H9 (cell line): Measurements from ENCODE around the gene FUT8. TPM values are rescaled to one million over a fixed set of nuclear protein-coding genes. Genes with fewer than 3 reads are reported as not detected.

Experiments used
- DNase-seq: peaks from one replicate; pipeline ENCODE4 v3.0.0-alpha.2; 2017
- H2AFZ ChIP-seq: one replicate; pipeline ENCODE4 v1.6.1; 2013; ENCODE audit warnings: mild to moderate bottlenecking, low read length, control low read depth, moderate library complexity
- H2AK5ac ChIP-seq: 2 replicates; pipeline ENCODE4 v1.6.1; 2013; ENCODE audit warnings: low read length, control low read depth, mixed read lengths; ENCODE audit not compliant: insufficient read length
- H2BK120ac ChIP-seq: one replicate; pipeline ENCODE4 v1.6.1; 2013; ENCODE audit warnings: low read depth, mild to moderate bottlenecking, low read length, control low read depth, inconsistent platforms; ENCODE audit not compliant: poor library complexity, severe bottlenecking
- H2BK12ac ChIP-seq: 2 replicates; pipeline ENCODE4 v1.6.1; 2013; ENCODE audit warnings: low read length, control low read depth, mixed read lengths, low read depth; ENCODE audit not compliant: insufficient read length
- H2BK15ac ChIP-seq: 2 replicates; pipeline ENCODE4 v1.6.1; 2013; ENCODE audit warnings: low read depth, low read length, control low read depth
- H2BK20ac ChIP-seq: one replicate; pipeline ENCODE4 v1.6.1; 2013; ENCODE audit warnings: low read depth, mild to moderate bottlenecking, low read length, control low read depth, inconsistent platforms; ENCODE audit not compliant: poor library complexity, severe bottlenecking
- H2BK5ac ChIP-seq: 2 replicates; pipeline ENCODE4 v1.6.1; 2013; ENCODE audit warnings: low read length, control low read depth, mixed read lengths; ENCODE audit not compliant: insufficient read length
- H3K14ac ChIP-seq: 2 replicates; pipeline ENCODE4 v1.6.1; 2013; ENCODE audit warnings: low read length, control low read depth; ENCODE audit not compliant: insufficient read depth
- H3K18ac ChIP-seq: 2 replicates; pipeline ENCODE4 v1.6.1; 2013; ENCODE audit warnings: low read depth, mild to moderate bottlenecking, mixed read lengths, low read length, control low read depth; ENCODE audit not compliant: insufficient read length
- H3K23ac ChIP-seq: 2 replicates; pipeline ENCODE4 v1.6.1; 2013; ENCODE audit warnings: low read length, control low read depth, mixed read lengths, low read depth; ENCODE audit not compliant: insufficient read length
- H3K23me2 ChIP-seq: 2 replicates; pipeline ENCODE4 v1.6.1; 2013; ENCODE audit warnings: low read depth, mild to moderate bottlenecking, mixed read lengths, low read length, control low read depth; ENCODE audit not compliant: insufficient read length, poor library complexity, severe bottlenecking
- H3K27ac ChIP-seq: 2 replicates; pipeline ENCODE4 v1.5.1; 2013; ENCODE audit warnings: low read length, control low read depth, mixed read lengths, low read depth; ENCODE audit not compliant: insufficient read length
- H3K27me3 ChIP-seq: 2 replicates; pipeline ENCODE4 v1.6.1; 2013; ENCODE audit warnings: low read length, control low read depth, inconsistent platforms; ENCODE audit not compliant: insufficient read depth
- H3K4ac ChIP-seq: 2 replicates; pipeline ENCODE4 v1.6.1; 2013; ENCODE audit warnings: low read depth, mild to moderate bottlenecking, control low read depth, inconsistent platforms, low read length, moderate library complexity
- H3K4me1 ChIP-seq: 2 replicates; pipeline ENCODE4 v1.6.1; 2013; ENCODE audit warnings: low read length, control low read depth, inconsistent platforms; ENCODE audit not compliant: insufficient read depth
- H3K4me2 ChIP-seq: 2 replicates; pipeline ENCODE4 v1.6.1; 2013; ENCODE audit warnings: low read length, control low read depth, mixed read lengths; ENCODE audit not compliant: insufficient read length, insufficient read depth
- H3K56ac ChIP-seq: 2 replicates; pipeline ENCODE4 v1.6.1; 2013; ENCODE audit warnings: low read depth, mild to moderate bottlenecking, mixed read lengths, low read length, control low read depth; ENCODE audit not compliant: insufficient read length
- H3K79me1 ChIP-seq: 2 replicates; pipeline ENCODE4 v1.6.1; 2013; ENCODE audit warnings: low read depth, mild to moderate bottlenecking, moderate library complexity, low read length, control low read depth, inconsistent platforms; ENCODE audit not compliant: insufficient read depth, poor library complexity, severe bottlenecking
- H3K79me2 ChIP-seq: 2 replicates; pipeline ENCODE4 v1.6.1; 2013; ENCODE audit warnings: low read length, control low read depth, inconsistent platforms; ENCODE audit not compliant: insufficient read depth
- H3K9ac ChIP-seq: 2 replicates; pipeline ENCODE4 v1.6.1; 2013; ENCODE audit warnings: low read length, control low read depth, mixed read lengths; ENCODE audit not compliant: insufficient read length; ENCODE audit errors: extremely low read depth
- H3K9me3 ChIP-seq: one replicate; pipeline ENCODE4 v1.6.1; 2013; ENCODE audit warnings: low read depth, low read length, inconsistent platforms; ENCODE audit not compliant: control insufficient read depth
- H3T11ph ChIP-seq: one replicate; pipeline ENCODE4 v1.6.1; 2013; ENCODE audit warnings: mild to moderate bottlenecking, low read length, control low read depth, inconsistent platforms
- H4K20me1 ChIP-seq: one replicate; pipeline ENCODE4 v1.6.1; 2013; ENCODE audit not compliant: control insufficient read depth, insufficient read length, insufficient read depth
- H4K5ac ChIP-seq: 2 replicates; pipeline ENCODE4 v1.6.1; 2013; ENCODE audit warnings: low read depth, mild to moderate bottlenecking, mixed read lengths, low read length, control low read depth; ENCODE audit not compliant: insufficient read length
- H4K8ac ChIP-seq: replicated peaks from 2 replicates; pipeline ENCODE4 v1.6.1; 2013; ENCODE audit warnings: low read length, control low read depth, mixed read lengths, low read depth; ENCODE audit not compliant: insufficient read length
- H4K91ac ChIP-seq: 2 replicates; pipeline ENCODE4 v1.6.1; 2013; ENCODE audit warnings: low read depth, mild to moderate bottlenecking, moderate library complexity, mixed read lengths, low read length, control low read depth; ENCODE audit not compliant: insufficient read length
- H3K27ac Mint-ChIP-seq, 3 experiments: 2 replicates in 2 of 3; 3 replicates in 1 of 3; pipeline ENCODE4 v1.8.0; 2020 to 2021; ENCODE audit warnings: mixed read lengths in 3 of 3, mild to moderate bottlenecking in 1 of 3, moderate library complexity in 1 of 3
- H3K27me3 Mint-ChIP-seq: 2 replicates; pipeline ENCODE4 v1.8.0; 2021; ENCODE audit warnings: low read depth, mild to moderate bottlenecking, moderate library complexity, mixed read lengths
- H3K36me3 Mint-ChIP-seq, 3 experiments: 2 replicates in 2 of 3; 3 replicates in 1 of 3; pipeline ENCODE4 v1.8.0; 2020 to 2021; ENCODE audit warnings: low read depth in 3 of 3, mixed read lengths in 3 of 3; ENCODE audit not compliant: insufficient read depth in 1 of 3
- H3K4me1 Mint-ChIP-seq, 2 experiments: 2 replicates each; pipeline ENCODE4 v1.8.0; 2020; ENCODE audit warnings: mixed read lengths in 2 of 2
- H3K4me3 Mint-ChIP-seq, 2 experiments: 2 replicates in 1 of 2; 3 replicates in 1 of 2; pipeline ENCODE4 v1.8.0; 2020 to 2021; ENCODE audit warnings: mild to moderate bottlenecking in 2 of 2, mixed read lengths in 2 of 2, moderate library complexity in 1 of 2
- H3K9me3 Mint-ChIP-seq, 2 experiments: 2 replicates in 1 of 2; 3 replicates in 1 of 2; pipeline ENCODE4 v1.8.0; 2020; ENCODE audit warnings: mild to moderate bottlenecking in 2 of 2, mixed read lengths in 2 of 2, moderate library complexity in 1 of 2
- CTCF ChIP-seq: fragments of 200-600 bp; sonication (generic); conservative IDR thresholded peaks from 3 replicates; pipeline ENCODE4 v1.8.0; 2021; ENCODE audit warnings: antibody characterized with exemption, mild to moderate bottlenecking
- WGBS: extraction: QIAGEN DNeasy Blood & Tissue Kit; methylation state at CpG from one replicate; pipeline ENCODE4 v1.1.7; 2013; ENCODE audit warnings: missing lambda C conversion rate, low lambda C conversion rate, mixed read lengths; ENCODE audit not compliant: insufficient read length; ENCODE audit errors: extremely low coverage; 5-methylcytosine and 5-hydroxymethylcytosine counted together
- total RNA-seq: library from RNA; stranded (reverse); gene quantifications from 2 replicates; pipeline ENCODE4 v1.2.1, GENCODE V29; 2021

Gene FUT8
- total RNA-seq, 1 experiment from 2014 or later: 44.3 TPM

DNA sequence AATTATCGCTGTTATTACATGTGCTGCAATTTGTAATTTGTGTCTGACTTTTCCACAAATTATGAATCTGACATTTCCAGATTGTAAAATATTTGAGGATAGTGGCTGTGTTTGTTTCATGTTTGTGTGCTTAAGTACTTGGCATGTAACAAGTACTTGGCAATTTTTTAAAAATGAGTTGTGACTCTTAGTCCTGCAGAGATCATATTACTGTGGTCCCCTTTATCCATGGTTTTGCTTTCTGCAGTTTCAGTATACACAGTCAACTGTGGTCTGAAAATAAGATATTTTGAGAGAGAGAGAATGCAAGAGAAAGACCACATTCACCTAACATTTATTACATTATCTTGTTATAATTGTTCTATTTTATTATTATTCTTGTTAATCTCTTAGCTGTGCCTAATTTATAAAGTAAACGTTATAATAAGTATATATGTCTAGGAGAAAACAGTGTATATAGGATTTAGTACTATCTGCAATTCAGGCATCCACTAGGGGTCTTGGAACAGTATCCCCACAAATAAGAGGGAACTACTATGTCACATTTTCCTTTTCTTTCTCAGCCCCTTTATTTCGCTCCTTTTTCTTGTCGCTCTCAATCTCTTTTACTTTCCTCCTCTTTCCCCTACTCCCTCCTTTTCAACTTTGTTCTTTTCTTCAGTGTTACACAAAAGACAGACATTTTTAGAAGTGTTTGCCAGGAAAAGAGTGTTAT is 176.1 kb downstream of the FUT8 start:
- Histone ChIP-seq H4K5ac (no peak overlapping the region), H3K23ac (no peak overlapping the region), H2BK15ac (no peak overlapping the region), H3K14ac (no peak overlapping the region), H3K79me1 (no peaks in the 10 kb centered on the region), H3K4me2 (no peak overlapping the region), H2BK12ac (no peak overlapping the region), H2AFZ (no peak overlapping the region), H3K4me1 (no peaks in the 10 kb centered on the region), H3K56ac (no peak overlapping the region), H3K79me2 (no peaks in the 10 kb centered on the region), H3K9ac (no peak overlapping the region), H2BK120ac (no peak overlapping the region), H3K9me3 (no peaks in the 10 kb centered on the region), H3K4ac (no peak overlapping the region), H4K8ac (no peak overlapping the region), H3K23me2 (no peaks in the 10 kb centered on the region), H4K20me1 (no peaks in the 10 kb centered on the region), H3K27me3 (no peaks in the 10 kb centered on the region), H3K27ac (no peak overlapping the region), H2BK5ac (no peak overlapping the region), H4K91ac (no peak overlapping the region), H3T11ph (no peak overlapping the region), H2BK20ac (no peak overlapping the region), H3K18ac (no peak overlapping the region), H2AK5ac (no peak overlapping the region)
- no peaks in the 10 kb centered on the region for H3K9me3 Mint-ChIP-seq
- DNase-seq: no peak
- no peak overlapping the region for H3K4me3 Mint-ChIP-seq
- peak; percentile 45 for TF ChIP-seq CTCF
- peak overlapping the region in 1 of 3 experiments; percentile 23; a peak in 1 of 7 replicates for H3K27ac Mint-ChIP-seq
- H3K4me1 Mint-ChIP-seq: peaks cover 0 to 3% of the 10 kb centered on the region in 2 experiments; a peak in 1 of 4 replicates
- WGBS: 100% methylated on average over 2 of the region's 4 CpGs
- H3K36me3 Mint-ChIP-seq: no peaks in the 10 kb centered on the region
- H3K27me3 Mint-ChIP-seq: no peaks in the 10 kb centered on the region
